22Rv1 (cell line): ENCODE measurements around the gene LRIG1.

ENCODE experiments used
- ZFX ChIP-seq: fragments of 450-650 bp; IDR thresholded peaks from 2 replicates; pipeline ENCODE4 v1.6.1; 2017; ENCODE audit warnings: antibody characterized with exemption, borderline replicate concordance
- TF ChIP-seq, protein P1 (sequence below): fragments of 450-650 bp; IDR thresholded peaks from 2 replicates; pipeline ENCODE4 v1.5.1; 2017; ENCODE audit warnings: mild to moderate bottlenecking

DNA sequence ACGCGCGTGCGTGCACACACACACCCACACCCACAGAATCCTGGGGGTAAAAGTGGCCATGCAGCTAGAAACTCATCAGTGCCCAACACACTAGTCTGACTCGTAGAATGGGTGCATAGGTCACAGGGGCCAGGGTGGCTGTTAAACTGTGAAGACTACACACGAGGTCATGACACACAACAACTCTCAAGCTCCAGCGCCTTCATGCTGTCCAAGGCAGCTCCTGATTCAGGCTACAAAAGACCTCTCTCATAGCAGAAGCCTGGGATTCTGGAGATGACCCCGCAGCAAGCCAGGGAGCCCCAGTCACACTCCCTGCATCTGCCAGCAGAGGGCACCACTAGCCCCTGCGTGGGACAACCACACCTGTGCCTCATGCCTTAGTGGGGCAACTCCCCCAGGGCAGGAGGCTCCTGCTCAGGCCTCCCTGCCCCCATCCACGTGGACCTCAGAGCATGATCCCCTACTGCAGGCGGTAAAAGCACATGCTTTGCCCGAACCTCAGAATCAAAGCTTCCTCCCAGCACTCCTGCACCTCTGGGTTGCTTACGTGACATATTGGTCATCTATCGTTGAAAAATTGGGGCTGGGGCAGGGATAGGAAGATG lies 93.1 kb downstream of the LRIG1 start:
- TF ChIP-seq, protein P1, sequence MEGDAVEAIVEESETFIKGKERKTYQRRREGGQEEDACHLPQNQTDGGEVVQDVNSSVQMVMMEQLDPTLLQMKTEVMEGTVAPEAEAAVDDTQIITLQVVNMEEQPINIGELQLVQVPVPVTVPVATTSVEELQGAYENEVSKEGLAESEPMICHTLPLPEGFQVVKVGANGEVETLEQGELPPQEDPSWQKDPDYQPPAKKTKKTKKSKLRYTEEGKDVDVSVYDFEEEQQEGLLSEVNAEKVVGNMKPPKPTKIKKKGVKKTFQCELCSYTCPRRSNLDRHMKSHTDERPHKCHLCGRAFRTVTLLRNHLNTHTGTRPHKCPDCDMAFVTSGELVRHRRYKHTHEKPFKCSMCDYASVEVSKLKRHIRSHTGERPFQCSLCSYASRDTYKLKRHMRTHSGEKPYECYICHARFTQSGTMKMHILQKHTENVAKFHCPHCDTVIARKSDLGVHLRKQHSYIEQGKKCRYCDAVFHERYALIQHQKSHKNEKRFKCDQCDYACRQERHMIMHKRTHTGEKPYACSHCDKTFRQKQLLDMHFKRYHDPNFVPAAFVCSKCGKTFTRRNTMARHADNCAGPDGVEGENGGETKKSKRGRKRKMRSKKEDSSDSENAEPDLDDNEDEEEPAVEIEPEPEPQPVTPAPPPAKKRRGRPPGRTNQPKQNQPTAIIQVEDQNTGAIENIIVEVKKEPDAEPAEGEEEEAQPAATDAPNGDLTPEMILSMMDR = peak; percentile 92
- no peak for TF ChIP-seq ZFX
